GM21576 (cell line): ENCODE measurements around the gene RRAS2.
"Not testable (repeated sequence)": the region's sequence is repeated elsewhere in the genome, so short reads cannot be mapped to it uniquely, and the experiment has no call there.

ENCODE experiments used
- ATAC-seq: cut with Tn5 transposase; IDR thresholded peaks from one replicate; pipeline ENCODE4 v1.9.1; 2021; ENCODE audit warnings: mild to moderate bottlenecking, moderate library complexity; ENCODE audit not compliant: unreplicated experiment

RRAS2 gene

DNA sequence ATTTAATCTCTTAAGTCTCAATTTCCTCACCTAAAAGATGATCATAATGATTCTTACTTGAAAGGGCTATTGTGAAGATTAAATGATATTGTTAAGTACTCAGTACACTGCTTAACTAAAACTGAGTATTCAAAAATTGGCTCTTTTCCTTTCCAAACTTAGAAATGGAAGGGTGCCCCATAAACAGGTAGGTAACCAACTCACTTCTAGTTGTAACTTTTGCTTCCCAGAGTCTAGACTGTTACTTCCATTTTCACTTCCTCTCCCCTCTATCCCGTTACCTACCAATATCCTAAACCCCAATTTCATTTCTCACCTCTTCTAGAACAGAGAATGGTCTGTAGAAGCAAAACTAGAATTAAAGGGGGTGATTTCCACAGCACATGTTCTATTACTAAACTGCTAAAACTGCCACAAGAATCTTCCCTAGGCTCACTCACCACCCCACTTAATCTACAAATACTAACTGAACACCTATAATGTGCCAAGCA, 50.0 kb downstream of the RRAS2 start:
- ATAC-seq: peak; percentile 41

DNA sequence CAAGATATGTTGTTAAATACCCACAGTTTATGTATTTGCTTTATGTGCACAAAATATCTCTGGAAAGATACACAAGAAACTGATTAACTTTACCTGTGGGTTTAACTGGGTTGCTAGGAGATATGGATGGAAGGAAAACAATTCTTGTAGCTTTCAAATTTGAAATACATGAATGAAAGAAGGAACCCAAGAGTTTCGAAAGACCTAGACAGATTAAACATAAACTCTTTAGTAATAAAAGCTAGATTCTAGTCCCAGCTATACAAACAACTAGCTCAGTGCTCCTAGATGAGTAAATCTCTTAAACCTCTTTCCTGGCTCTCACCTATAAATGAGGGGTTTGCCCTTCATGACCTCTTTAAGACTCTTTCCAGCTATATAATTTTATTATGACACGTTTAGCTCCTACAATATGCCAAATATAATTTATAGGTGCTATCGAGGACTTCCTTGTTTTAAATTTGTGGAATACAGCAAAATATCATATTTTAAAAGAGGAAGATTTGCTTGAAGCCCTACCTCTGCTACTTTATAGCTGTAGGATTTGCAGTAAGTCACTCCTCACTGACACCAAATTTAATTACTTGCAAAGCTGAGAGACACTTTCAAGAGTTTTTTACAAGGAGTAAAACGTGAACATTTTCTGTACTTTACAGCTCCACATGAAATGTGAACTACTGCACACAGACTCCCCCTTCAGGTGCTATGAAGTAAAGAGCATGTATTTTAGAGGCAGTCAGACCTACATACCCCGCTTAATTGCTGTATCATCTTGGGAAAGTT, 50.7 kb downstream of the RRAS2 start:
- no peak for ATAC-seq

DNA sequence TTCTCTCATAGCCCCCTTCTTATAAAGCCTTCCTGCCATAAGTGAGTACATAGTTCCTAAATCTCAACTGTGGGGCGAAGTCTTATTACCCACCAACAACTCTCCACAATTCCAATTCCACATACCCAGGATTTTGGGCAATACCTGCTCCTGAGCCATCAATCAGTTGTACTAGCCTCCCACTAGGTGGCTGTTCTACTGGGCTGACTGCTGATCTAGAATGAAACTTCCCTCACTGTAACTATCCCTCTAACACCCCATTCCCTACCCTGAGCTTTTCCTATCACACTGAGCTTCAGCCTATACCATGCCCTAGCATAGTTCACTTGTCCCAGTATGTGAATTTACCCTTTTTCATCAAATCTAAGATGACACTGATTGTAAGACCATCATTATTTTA, 52.5 kb downstream of the RRAS2 start:
- ATAC-seq: no peak

DNA sequence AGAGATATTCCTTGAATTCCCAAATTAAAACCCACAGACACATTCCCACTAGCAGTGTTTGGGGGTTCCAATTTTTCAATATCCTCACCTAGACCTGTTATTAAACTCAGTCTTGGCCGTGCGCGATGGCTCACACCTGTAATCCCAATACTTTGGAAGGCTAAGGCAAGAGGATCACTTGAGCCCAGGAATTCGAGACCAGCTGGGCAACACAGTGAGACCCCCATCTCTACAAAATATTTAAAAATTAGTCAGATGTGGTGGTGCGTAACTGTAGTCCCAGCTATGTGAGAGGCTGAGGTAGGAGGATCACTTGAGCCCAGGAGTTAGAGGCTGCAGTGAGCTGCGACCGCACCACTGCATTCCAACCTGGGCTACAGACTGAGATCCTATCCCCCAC, 53.3 kb downstream of the RRAS2 start:
- ATAC-seq: no peak

DNA sequence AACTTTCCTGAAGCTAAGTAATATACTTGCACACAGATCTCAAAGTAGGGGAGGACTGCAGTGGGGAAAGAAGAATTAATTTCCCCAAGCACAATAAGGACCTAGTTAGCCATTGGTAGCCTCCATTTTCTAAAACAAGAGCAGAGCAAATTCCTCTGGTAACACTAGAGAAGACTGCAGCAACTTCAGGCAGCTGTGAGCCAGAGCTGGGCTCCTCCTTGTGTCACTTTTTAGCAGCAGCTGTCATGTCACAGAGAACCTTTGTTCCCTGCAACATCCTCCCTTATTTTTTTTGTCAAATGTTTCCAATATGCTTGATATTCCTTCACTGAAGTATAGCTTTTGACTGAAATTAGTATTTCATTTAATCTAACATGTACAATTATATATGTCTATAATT, 54.4 kb downstream of the RRAS2 start:
- ATAC-seq: no peak

DNA sequence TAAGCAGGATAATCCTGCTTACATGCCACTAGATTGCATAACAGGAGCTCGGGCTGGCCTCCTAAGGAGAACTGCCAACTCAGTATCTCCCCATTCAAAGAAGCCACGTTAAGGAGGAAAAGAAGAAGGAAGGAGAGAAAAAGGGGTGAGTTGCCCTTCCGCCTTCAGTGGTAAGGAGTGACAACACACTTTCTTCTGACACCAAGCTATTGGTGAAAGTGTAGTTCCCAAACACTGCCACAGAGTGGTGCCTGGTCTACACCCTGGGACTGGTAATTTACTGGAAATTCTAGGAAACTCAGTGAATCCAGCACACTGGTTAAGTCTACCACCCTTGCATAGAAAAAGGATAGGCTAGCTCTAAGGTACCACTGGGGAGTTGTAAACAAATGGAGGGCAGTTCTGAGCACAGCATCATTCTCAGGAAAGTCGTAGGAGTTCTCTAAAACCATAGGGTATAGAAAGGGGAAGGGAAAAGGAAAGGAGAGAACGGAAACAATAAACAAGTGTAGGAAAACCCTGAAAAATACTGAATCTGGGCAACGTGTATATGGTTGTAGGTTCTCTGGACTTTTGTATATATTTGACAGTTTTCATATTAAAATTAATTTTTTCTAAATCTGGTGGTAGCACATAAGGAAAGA, 58.2 kb downstream of the RRAS2 start:
- ATAC-seq: peak; percentile 84

DNA sequence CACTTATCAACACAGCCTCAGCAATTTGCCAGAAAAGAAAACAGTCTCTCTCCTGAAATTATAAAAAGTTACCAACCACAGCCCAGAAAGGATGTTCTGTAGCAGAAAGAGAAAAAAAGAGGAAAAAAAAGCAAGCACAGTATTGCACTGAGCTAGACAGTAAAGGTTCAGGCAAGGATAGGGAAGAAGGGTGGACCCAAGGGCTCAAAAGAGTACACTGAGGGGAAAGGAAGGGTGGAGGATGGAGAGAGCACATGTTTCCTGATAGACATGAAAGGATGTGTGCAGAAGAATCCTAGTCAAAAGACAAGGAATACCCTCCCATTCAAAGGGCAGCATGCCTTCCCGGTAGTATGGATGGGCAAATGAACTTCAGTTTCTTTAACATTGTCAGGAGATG, 59.1 kb downstream of the RRAS2 start:
- no peak for ATAC-seq

DNA sequence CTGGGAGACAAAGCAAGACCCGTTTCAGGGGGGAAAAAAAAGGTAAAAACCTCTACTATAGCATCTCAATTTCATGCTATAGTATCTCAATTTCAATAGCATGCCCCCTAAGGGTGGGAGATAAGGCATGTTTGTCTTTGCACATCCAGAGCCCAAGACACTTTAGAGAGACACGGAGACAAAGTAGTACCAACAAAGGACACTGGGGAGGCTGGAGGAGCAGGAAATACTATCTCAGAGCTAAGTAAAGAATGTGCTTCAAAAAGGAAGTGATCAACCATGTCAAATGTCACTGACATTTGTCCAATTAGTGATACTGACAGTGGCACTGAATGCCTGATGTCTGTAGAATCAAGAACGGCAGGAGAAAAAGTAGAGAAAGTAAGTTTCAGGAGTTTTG, 68.6 kb downstream of the RRAS2 start:
- no peak for ATAC-seq

DNA sequence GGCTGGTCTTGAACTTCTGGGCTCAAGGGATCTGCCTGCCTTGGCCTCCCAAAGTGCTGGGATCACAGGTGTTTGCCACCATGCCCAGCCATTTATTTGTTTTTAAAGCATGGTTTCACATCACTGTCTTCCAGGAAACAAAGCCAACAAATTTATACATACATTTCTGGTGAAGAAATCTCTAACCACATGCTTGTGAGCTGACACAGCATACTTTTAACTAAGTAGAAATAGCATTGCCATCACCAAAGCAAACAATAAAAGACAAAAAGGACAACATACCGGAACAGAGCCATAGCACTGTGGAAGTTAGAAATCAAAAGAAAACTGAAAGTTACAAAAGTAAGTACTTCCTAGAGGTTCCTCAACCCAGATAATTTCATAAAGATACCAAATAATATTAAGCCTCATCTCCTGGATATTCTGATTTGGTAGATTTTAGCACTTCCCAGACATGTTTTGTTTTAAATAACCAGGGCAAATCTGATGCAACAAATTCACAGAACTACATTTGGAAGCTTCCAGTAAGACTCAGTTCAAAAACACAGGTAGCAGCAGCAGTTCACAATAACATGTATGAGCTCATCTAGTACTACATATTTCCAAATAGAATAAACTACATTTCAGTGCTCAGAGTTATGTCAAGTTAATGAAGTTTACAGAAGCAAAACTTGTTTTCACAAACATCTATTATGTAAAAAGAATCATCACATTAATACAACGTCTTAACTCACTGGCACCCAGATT, 70.6 kb downstream of the RRAS2 start:
- ATAC-seq: no peak

DNA sequence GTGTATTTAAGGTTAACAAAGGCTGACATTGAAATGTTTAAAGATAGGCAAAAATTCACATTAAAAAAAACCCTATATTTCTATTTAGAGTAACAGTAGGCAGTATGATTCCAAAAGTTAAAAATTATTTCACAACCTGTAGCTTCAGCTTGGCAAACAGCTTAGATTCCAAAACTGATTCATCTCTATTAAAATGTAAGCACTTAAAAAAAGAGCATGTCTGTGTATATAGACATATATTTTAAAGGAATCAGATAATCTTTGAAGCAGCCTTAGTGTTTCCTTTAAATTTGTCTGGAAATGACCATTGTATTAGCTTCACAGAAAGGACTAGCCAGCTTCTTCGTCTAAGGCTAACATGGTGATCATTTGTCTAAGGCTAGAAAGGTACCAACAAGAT, 80.1 kb downstream of the RRAS2 start:
- ATAC-seq: not testable (repeated sequence)

DNA sequence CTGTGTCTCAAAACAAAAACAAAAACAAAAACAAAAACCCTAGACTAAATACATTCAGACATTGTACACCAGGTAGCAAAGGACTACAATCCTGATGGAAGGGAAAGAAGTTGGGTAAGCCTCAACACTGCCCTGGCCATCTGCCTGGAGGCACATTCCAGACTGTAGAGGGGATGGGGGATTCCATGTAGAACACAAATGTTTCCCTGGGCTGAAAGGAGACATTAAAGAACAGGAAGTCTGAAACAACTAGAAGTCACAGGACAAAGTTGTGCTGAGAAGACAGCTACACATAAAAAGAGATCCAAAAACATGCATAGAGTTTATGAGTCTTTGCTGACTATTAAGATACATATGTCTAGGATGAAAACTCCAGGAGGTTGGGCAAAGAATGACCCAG, 83.9 kb downstream of the RRAS2 start:
- ATAC-seq: no peak

DNA sequence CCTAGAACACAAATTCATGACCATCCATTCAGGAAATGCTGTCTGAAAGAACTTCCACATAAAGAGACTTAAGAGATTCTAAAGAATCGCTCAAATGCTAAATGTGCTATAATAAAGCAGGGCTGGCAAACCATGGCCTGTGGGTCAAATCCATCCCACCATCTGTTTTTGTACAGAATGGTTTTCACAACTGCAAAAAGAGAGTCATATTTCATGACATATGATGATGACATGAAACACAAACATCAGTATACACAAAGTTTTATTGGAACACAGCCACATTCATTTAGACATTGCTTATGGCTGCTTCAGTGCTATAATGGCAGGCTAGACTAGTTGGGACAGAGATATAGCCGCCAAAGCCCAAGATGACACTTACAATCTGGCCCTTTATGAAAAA, 85.1 kb downstream of the RRAS2 start:
- ATAC-seq: no peak

DNA sequence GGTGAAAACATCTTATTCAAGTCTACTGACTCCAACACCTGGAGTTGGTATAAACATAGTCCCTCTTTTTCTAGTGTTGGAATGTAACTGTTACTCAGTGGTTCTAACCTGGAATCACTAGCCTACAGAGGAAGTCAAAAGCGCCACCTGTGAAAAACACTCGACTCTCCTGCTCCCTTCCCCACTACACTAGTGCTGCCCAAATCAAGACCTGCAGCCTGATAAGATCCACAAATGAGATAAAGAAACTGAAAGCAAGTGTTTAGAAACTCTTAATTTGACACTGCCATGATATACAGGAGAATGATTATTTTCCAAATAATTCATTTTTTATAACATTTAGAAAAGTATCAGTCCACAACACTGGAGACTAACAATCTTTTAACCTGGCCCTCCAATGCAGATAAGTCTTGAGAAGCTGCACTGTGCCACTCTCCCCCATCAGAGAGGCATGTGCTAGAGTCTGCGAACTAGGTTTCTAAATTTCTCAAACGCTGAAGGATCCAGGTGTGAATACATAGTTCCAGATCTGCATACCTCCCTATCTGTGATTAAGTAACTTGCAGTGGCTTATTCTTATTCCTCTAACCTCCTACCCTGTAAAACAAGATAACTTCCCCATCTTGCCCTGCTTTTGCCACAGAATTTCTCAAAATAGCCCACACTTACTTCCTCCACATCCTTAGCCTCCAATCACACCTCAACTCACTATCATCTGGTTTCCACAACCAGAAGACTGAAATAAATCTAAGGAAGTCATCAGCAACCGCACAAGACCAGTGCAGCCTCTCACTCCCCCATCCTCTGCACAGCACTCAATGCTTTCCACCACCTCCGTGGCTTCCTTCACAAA, 88.1 kb downstream of the RRAS2 start:
- ATAC-seq: peak; percentile 77

DNA sequence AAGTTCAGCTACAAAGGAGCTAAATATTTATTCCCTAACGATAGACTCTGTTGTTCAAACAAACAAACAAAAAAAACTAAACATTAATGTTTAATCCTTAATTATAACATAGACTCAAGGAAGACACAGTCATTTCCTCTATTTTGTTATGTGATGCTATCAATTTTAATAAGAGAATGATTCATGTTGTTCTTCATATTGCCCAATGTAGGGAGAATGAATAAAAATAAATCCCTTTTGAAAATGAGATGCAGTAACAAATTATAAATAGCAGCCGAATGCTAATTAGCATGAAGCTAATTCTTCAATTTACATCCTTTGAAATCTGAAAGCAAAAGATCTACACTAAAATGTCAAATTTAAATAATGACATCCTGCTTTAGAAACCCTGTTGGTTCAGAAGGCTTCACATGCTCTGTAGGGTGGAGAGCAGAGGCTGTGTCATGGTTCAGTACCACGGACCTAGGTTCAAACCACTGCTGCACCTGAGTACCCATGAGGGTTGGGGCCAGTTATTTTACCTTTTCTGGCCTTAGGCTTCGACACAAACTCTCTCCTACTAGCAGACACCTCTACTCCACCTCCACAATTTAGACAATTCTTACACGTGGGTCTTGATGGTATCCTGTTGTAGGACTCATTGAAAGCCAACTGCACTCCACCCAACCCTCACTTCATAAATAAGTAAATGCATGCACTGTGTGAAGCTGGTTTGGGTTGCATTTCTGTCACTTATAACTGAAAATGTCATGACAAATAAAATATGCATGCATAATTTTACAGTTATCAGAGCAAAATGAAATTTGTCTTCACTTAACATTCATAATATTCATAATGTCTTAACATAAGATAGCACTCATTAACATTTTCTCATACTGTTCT, 89.0 kb downstream of the RRAS2 start:
- ATAC-seq: no peak

DNA sequence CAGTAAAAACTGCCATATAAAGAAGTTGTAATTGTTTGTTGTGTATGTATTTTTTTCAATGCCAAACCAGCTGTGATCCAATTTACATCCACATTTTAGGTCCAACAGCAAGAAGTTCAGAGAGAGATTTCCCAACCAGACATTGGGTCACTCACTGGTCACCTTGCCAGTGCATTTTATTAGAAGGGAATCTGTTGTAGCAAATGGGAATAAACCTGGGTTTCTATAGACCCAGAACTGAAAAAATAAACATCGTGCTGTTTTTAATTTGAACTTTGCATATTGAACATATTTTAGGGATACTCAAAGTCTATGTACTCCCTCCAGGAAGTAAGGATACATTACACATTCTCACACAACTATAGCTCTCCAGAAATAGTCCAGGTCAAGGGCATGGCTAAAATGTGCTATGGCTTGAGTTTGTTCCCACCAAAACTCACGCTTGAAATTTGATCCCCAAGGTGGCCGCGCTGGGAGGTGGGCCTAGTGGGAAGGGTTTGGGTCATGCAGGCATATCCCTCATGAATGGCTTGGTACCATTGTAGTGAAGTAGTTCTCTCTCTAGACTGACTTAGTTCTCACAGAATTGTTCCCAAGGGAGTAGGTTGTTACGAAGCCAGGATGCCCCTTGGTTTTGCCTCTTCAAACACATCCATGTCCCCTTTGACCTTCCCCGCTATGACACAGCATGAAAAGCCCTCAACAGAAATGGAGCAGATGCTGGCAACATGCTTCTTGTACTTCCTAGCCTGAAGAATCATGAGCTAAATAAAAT, 90.9 kb downstream of the RRAS2 start:
- no peak for ATAC-seq

DNA sequence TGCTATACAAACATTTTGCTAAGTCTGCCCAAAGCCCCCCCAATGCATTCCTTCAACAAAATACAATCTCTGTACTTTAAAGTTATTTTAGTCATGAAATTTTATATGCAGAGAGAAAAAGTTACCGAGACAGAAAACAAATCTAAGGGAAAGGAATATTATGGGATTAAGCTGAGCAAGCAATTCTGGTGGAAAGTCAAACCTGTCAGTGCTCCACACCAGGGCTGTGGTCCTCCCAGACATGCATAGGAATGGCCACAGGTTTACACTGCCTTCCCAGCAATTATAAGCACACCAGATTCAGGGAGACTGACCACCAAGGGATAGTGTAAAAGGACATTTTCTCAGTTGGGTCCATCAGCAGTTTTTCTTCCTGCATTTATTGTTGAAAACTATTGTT, 92.4 kb downstream of the RRAS2 start:
- no peak for ATAC-seq

DNA sequence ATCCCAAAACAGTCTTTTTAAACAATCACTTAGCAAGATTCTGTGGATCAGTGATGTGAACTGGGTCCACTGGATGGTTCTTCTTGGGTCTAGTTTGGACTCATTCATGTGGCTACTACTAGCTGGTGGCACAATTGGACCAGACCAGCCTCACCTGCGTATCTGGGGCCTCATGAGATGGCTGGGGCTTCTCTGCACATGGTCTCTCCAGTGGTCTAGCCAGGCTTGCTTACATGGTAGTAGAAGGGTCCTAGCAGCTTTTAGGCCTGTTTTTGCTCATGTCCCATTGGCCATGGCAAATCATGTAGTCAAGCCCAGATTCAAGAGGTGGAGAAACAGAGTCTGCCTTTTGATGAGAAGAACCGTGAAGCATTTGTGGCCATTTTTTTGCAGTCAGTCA, 94.0 kb downstream of the RRAS2 start:
- no peak for ATAC-seq

DNA sequence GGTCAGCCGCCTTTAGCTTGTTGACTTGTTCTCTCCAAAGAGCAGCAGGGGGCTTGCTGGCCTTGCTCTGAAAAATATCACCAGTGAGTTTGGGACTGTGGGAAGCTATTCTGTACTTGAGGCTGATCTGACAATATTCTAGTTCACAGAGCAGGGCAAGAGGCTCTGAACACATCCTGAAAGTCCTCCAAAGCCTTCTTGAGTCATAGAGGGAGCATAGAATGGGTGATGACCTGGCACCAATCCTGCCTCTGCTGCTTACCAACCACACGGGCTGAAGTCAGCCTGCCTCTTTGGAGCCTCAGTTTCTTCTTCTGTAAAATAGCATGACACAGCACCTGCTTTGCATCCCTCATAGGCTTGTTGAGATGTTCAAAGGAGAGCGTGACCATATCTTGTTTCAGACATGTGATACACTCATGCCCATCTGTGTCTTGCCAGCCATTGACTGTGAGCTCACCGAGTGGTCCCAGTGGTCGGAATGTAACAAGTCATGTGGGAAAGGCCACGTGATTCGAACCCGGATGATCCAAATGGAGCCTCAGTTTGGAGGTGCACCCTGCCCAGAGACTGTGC, 96.6 kb downstream of the RRAS2 start:
- ATAC-seq: no peak

DNA sequence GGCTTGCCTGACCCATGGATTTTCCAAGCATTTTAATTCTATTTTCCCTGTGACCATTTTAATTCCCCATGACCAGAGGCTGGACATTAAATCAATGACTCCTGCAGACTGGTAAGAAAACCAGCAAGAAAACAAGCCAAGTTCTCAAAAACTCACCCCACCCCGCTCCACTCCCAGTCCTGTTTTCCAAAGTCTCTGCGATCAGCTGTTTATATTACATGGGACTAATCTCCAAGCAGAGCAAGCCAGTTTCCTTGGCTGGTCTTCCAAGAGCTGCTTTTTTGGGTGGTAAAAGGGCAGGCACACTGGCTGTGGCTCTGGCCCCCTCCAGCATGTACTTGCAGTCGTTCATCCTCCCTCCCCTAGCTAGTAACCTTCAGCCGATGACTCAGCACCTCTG, 97.9 kb downstream of the RRAS2 start:
- no peak for ATAC-seq
